Neutrophil (primary cell): ENCODE measurements around the gene SP110.
A peak's percentile ranks its signal among the peaks of the same experiment; 100 is the strongest.
"Not testable (repeated sequence)": the region's sequence is repeated elsewhere in the genome, so short reads cannot be mapped to it uniquely, and the experiment has no call there.

Experiments
- H3K27ac ChIP-seq: fragments of 200-600 bp; sonication (generic); 2 replicates; pipeline ENCODE4 v1.5.1; 2016; ENCODE audit warnings: mild to moderate bottlenecking, moderate library complexity
- H3K27me3 ChIP-seq: fragments of 200-600 bp; sonication (generic); 2 replicates; pipeline ENCODE4 v1.6.0; 2016; ENCODE audit warnings: mild to moderate bottlenecking
- H3K36me3 ChIP-seq: fragments of 200-600 bp; sonication (generic); 2 replicates; pipeline ENCODE4 v1.5.1; 2017
- H3K4me1 ChIP-seq, 2 experiments: fragments of 200-600 bp in 1 of 2; sonication (generic) in 1 of 2; 1 replicate in 1 of 2; 2 replicates in 1 of 2; pipeline versions ENCODE4 v1.5.1 to v1.6.1; 2013 to 2016; ENCODE audit warnings: low read depth in 1 of 2, low read length in 1 of 2, mild to moderate bottlenecking in 1 of 2, moderate library complexity in 1 of 2; ENCODE audit not compliant: control insufficient read depth in 1 of 2, insufficient read depth in 1 of 2
- H3K4me3 ChIP-seq, 2 experiments: fragments of 200-600 bp in 1 of 2; sonication (generic) in 1 of 2; 1 replicate in 1 of 2; 2 replicates in 1 of 2; pipeline ENCODE4 v1.5.1; 2013 to 2016; ENCODE audit warnings: low read depth in 1 of 2, low read length in 1 of 2, mild to moderate bottlenecking in 1 of 2, moderate library complexity in 1 of 2
- H3K9me3 ChIP-seq: fragments of 200-600 bp; sonication (generic); 2 replicates; pipeline ENCODE4 v1.5.1; 2016
- CTCF ChIP-seq: fragments of 200-600 bp; sonication (generic); IDR thresholded peaks from 2 replicates; pipeline ENCODE4 v1.5.1; 2016; ENCODE audit warnings: antibody characterized with exemption

SP110 gene

GRCh38 chr2:230224458-230224857, 4.7 kb upstream of the SP110 start:
- Histone ChIP-seq H3K36me3 (no peaks in the 10 kb centered on the region), H3K4me1 (peaks cover 49 to 52% of the 10 kb centered on the region in 2 experiments), H3K27me3 (no peaks in the 10 kb centered on the region), H3K9me3 (no peaks in the 10 kb centered on the region), H3K4me3 (peak overlapping the region; percentile 66 to 67), H3K27ac (peak overlapping the region; percentile 95)
- no peak for TF ChIP-seq CTCF

GRCh38 chr2:230222829-230223228, 3.0 kb upstream of the SP110 start:
- Histone ChIP-seq H3K27ac (peak overlapping the region; percentile 95), H3K4me1 (peaks cover 65% of the 10 kb centered on the region in 2 experiments)
- H3K4me3 ChIP-seq, H3K9me3 ChIP-seq, H3K27me3 ChIP-seq, H3K36me3 ChIP-seq: not testable (repeated sequence)

- H3K27me3 ChIP-seq = no peaks in the 10 kb centered on the region
- no peak overlapping the region for H3K27ac ChIP-seq
- no peak for TF ChIP-seq CTCF
- peaks cover 71% of the 10 kb centered on the region in 2 experiments for H3K4me1 ChIP-seq
- H3K4me3 ChIP-seq = no peak overlapping the region
- peaks cover 9% of the 10 kb centered on the region for H3K36me3 ChIP-seq
- no peaks in the 10 kb centered on the region for H3K9me3 ChIP-seq
Measured at GRCh38 chr2:230221493-230221892, 1.7 kb upstream of the SP110 start.

- Histone ChIP-seq H3K27me3 (no peaks in the 10 kb centered on the region), H3K4me3 (peak overlapping the region; percentile 81 to 99), H3K9me3 (no peaks in the 10 kb centered on the region), H3K4me1 (peaks cover 60 to 63% of the 10 kb centered on the region in 2 experiments), H3K36me3 (peaks cover 20% of the 10 kb centered on the region), H3K27ac (peak overlapping the region; percentile 92)
- TF ChIP-seq CTCF = no peak
Measured at GRCh38 chr2:230220347-230220969, 674 bp upstream of the SP110 start.

GRCh38 chr2:230218421-230218820, 1.4 kb downstream of the SP110 start:
- Histone ChIP-seq H3K9me3 (no peaks in the 10 kb centered on the region), H3K27ac (peak overlapping the region; percentile 92), H3K36me3 (peaks cover 40% of the 10 kb centered on the region), H3K27me3 (no peaks in the 10 kb centered on the region), H3K4me3 (peak overlapping the region; percentile 81 to 99), H3K4me1 (peaks cover 40 to 42% of the 10 kb centered on the region in 2 experiments)
- no peak for TF ChIP-seq CTCF

- H3K36me3 ChIP-seq = peaks cover 50% of the 10 kb centered on the region
- no peak for TF ChIP-seq CTCF
- peaks cover 34 to 37% of the 10 kb centered on the region in 2 experiments for H3K4me1 ChIP-seq
- no peaks in the 10 kb centered on the region for H3K9me3 ChIP-seq
- peak overlapping the region; percentile 92 for H3K27ac ChIP-seq
- peak overlapping the region in 1 of 2 experiments; percentile 99 for H3K4me3 ChIP-seq
- H3K27me3 ChIP-seq = no peaks in the 10 kb centered on the region
Measured at GRCh38 chr2:230217424-230217823, 2.4 kb downstream of the SP110 start.
